GM18907 (cell line): Measurements from ENCODE around the gene RACGAP1.
A peak's percentile ranks its signal among the peaks of the same experiment; 100 is the strongest.

ENCODE experiments used
- ATAC-seq: cut with Tn5 transposase; IDR thresholded peaks from one replicate; pipeline ENCODE4 v1.9.1; 2021; ENCODE audit warnings: mild to moderate bottlenecking, moderate library complexity; ENCODE audit not compliant: unreplicated experiment

RACGAP1 gene

GRCh38 chr12:50056639-50056976, 31.3 kb upstream of the RACGAP1 start:
- no peak for ATAC-seq

DNA sequence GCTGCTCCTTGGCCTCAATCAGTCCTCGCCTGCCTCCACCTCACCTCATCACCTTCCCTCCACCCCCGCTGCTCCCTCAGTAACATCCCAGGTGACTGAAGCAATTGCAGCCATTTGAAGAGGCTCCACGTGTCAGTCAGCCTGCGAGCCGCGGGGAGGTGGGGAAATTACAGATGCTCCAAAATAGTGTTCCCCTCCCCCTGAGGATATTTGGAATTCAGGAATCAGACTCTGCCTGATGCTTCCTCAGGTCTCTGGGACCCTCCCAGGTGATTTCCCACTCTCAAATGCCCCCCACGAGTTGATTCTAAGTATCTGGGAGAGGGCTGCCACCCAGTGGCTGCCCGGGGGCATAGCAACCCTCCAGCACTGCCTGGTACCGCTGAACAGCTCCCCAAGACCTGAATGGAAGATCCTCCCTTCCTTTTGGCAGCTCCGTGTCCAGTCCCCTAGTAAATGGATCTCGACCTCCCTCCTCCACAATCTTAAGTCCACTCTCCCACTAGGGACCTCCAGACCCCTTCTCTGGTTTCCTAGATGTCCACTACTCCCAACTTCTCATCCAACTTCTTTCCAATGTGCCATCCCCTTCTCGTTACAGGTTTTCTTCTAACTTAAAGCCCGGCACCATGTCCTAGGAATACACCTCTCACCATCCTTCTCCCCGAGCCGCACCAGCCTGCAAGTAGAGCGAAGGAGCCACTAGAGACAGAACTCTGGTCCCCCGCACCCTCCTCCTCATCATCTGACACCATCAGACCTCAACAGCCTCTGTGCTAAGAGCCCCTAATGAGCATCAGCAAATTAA, 30.7 kb upstream of the RACGAP1 start:
- ATAC-seq, result peak; percentile 51

DNA sequence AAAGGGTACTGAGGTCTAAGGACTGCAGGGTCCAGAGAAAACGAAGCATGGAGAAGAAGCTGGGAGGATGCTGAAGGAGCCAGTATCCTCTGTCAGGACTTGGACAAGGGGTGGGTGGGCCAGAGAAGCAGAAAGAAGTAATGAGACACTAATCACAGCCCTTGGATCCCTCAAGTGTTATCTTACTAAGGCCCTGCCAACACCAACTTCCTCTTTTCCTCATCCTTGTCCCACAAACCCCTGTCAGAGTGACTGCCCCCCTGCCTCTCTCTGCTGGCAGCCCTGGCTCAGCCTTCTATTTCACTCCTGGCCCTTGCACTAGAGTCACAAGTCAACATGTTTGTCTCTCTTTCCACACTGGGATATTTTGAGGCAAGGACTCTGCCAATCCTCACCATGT, 28.3 kb upstream of the RACGAP1 start:
- ATAC-seq, result no peak

- ATAC-seq, result no peak
Measured at GRCh38 chr12:50052964-50053363, 27.7 kb upstream of the RACGAP1 start.

DNA sequence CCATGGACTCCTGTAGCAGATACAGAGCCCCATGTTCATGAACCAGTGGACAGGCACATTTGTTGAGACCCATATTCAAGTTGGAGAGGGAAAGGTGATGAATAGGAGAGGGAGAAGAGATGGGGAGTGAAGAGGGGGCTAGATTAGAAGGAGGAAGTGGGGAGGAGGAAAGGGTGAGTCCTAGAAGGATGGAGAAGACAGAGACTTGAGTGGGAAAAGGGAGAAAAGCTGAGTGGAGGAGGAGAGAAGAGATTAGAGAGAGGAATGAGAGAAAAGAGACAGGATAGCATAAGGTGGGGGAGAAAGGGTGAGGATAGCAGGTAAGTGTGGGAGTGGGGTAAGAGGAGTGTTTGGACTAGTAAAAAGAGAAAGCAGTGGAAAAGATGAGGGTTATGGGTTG, 27.2 kb upstream of the RACGAP1 start:
- ATAC-seq, result no peak

DNA sequence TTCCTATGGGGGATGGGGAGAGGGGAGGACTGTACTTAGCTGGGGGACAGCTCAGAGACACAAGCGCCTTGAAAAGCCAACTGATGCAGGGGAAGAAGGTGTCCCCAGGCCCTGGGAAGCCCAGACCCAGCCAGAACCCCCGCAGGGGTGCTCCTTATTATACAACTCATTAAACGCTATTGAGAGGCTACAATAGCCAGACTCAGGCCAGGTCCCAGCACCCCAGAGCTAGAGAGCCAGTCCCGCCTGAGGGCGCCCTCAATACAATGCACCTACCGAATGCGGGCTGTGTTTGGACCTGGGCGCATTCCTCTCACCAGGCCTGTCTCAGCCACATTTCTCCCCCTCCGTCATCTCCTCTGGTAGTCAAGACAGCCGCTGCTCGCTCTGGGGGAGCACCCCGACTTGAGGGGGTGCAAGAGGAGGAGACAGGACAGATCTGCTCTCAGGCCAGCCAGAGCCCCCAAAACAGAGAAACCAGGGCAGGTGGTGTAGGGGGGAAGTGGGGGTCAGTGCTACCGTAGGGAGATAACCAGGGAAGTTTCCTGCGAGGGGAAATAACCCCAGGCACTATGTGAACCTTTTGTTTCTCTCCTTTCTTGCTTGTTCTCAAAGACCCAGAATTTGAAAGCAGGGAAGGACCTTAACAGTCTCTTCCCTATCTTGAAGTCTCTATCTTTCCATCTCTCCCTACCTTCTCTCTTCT, 26.0 kb upstream of the RACGAP1 start:
- ATAC-seq, result no peak

GRCh38 chr12:50050410-50051098, 25.3 kb upstream of the RACGAP1 start:
- ATAC-seq, result no peak

GRCh38 chr12:50050119-50050385, 24.8 kb upstream of the RACGAP1 start:
- ATAC-seq, result no peak

DNA sequence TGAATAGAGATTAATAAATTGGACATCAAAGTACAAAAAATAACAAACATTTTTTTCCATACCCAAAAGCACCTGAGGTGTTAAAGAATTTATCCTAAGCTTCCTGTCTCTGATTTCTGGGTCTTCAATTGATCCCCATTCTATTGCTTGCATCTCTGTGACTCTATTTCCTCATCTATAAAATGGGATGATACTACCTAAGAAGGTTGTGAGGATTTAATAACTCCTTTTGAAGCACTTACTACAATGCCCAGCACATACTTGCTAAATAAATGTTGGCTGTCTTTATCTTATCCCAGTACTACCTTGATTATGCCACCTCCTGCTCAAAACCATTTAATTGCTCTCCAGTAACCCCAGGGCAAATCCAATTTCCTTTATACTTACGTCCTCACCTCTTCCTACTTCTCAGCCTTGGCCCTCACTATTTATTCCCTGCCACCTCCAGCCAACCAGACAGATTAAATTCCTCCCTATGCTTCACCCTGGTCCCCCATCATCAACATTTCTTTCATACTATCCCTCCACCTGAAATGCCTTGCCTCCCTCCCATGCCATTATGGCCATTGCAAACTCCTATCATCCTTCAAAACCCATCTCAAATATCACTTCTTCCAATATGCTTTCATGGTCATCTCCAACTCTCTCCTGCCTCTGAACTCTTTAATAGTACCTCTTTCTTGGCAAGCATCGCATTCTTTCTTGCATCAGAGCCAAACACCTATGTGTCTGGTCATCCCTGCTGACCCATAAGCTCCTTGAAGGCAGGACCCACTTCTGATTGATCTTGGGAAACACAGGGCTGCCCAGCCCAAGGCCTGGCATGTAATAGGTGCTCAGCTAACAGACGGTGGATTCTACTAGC, 24.2 kb upstream of the RACGAP1 start:
- no peak for ATAC-seq

DNA sequence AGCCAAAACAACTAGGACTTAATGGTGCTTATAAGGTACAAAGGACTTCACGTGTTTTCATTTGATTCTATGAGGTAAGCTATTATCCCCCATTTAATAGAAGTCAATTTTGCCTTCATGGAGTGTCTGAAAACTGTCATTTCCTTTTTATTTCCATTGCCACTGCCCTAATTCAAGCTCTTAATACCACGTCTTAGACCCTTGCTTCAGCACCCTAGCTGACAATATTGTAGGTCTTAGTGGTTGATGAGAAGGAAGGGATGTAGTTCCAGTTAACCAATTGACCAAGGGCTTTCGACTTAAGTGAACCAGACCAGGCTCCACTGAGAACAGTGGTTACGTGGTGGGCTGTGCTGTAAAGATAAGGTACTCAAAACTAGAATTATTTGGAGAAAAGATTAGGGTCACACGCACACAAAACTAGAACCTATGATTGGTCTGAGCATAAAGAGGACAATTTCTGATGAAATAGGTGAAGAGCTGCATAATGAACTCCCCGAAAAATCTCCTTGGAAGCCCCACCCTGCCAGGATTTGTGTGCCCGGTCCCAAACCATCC, 22.5 kb upstream of the RACGAP1 start:
- ATAC-seq, result no peak

DNA sequence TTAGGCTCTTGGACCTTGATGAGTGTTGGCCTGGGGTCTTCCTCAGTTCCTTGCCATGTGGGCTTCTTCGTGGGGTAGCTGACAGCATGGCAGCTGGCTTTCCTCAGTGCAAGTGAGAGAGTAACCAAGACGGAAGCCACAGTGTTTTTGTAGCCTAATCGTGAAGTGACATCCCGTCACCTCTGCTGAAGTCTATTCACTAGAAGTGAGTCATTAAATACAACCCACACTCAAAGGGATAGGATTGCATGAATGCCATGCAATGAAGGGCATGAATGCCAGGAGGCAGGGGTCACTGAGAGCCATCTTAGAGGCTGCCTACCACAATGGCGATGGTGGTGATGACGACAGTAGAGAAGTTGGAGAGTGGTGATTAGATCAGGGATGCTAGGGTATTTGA, 18.6 kb upstream of the RACGAP1 start:
- no peak for ATAC-seq

- ATAC-seq, result no peak
Measured at GRCh38 chr12:50043308-50043707, 18.0 kb upstream of the RACGAP1 start.

GRCh38 chr12:50042693-50043092, 17.4 kb upstream of the RACGAP1 start:
- ATAC-seq, result no peak

DNA sequence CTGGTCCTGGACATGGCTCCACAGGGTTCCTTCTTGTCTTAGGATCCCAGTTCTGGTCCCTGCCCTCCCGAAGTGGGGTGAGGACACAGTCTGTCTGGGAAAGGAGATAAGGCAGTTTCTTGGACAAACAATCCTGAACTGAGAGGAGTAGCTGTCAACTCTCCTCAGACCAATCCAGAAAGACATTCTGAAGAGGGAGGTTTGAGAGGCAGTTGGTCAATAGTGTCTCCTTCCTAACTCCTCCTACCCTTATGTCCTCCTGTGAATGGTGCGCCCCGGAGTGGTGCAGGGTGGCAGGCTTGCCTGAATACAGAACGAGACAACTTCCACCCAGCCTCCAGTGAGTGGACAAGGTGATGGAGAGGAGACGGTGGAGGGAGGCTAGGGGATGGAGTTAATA, 16.7 kb upstream of the RACGAP1 start:
- ATAC-seq, result no peak

DNA sequence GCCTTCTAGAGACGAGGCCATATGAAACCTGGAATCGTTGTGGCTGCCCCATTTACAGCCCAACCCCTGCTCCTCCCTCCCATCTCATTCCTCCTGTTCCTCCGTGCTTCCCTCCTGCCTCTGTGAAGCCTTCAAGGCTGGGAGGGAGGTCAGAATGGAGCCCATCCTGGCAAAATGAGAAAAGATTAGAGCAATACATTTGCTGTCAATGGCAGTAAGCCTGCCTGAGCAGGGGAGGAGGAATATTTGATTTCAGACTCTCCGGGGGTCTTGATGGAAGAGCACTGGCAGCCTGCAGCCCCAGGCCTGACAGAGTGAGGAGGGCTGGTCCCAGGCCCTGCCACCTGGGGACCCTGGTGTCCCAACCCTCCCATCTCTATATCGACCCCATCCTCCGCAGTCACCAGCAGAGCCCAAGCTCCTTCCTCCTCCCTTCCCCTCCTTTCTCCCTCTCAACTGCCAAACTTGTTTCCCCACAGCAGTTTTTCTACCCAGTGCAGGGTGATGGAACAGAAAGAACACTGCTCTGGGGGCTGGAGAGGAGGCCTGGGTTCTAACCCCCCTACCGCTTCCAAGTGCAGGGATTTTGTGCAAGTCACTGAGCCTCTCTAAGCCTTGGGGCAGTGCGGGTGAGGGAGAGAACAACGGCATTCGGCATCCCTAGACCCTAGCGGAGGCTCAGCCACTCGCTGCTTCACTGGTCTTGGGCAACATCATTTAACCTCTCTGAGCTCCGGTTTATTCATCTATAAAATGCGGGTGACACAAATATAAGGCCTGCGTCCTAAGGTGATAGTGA, 16.0 kb upstream of the RACGAP1 start:
- no peak for ATAC-seq

GRCh38 chr12:50040657-50041056, 15.4 kb upstream of the RACGAP1 start:
- ATAC-seq, result no peak

GRCh38 chr12:50039151-50039835, 14.0 kb upstream of the RACGAP1 start:
- ATAC-seq, result no peak

GRCh38 chr12:50038336-50038735, 13.0 kb upstream of the RACGAP1 start:
- no peak for ATAC-seq

- no peak for ATAC-seq
Measured at GRCh38 chr12:50032854-50033581, 7.7 kb upstream of the RACGAP1 start.
